ENCODE measurements around the gene AQP10.
"Not testable (repeated sequence)": the region's sequence is repeated elsewhere in the genome, so short reads cannot be mapped to it uniquely, and the experiment has no call there.

AQP10 gene

GRCh38 chr1:154320882-154321608 lies at the start of gene AQP10:
Gene AQP10, plus strand, starts transcription at chr1:154321093. Its CDS starts 63 bp downstream, at chr1:154321156.
- no peak for DNase-seq (ENCODE audit: low read depth in 2 of 2)

- DNase-seq (ENCODE audit: low read depth in 2 of 2): peak; percentile 94 to 96
These were observed 48.5 kb upstream of the AQP10 start, which contains the start of gene HAX1 for GRCh38 chr1:154272217-154272998. Gene HAX1, plus strand, starts transcription at chr1:154272629. Its CDS starts 95 bp downstream, at chr1:154272724.

- DNase-seq (ENCODE audit: low read depth in 2 of 2): no peak
These were observed 47.8 kb upstream of the AQP10 start for GRCh38 chr1:154272999-154273563.

GRCh38 chr1:154276797-154277196 lies 44.1 kb upstream of the AQP10 start:
- DNase-seq (ENCODE audit: low read depth in 2 of 2): no peak

- DNase-seq (ENCODE audit: low read depth in 2 of 2): not testable (repeated sequence)
These were observed 33.3 kb upstream of the AQP10 start for GRCh38 chr1:154287591-154287990.

- no peak for DNase-seq (ENCODE audit: low read depth in 2 of 2)
These were observed 32.2 kb upstream of the AQP10 start for GRCh38 chr1:154288661-154289060.

- DNase-seq (ENCODE audit: low read depth in 2 of 2): no peak
These were observed 30.0 kb upstream of the AQP10 start for GRCh38 chr1:154290921-154291320.

- DNase-seq (ENCODE audit: low read depth in 2 of 2): no peak
These were observed 25.3 kb upstream of the AQP10 start for GRCh38 chr1:154295408-154296235.

- DNase-seq (ENCODE audit: low read depth in 2 of 2): no peak
These were observed 19.3 kb upstream of the AQP10 start for GRCh38 chr1:154301582-154301981.

GRCh38 chr1:154304664-154305337 lies 16.1 kb upstream of the AQP10 start:
- no peak for DNase-seq (ENCODE audit: low read depth in 2 of 2)

GRCh38 chr1:154306151-154306550 lies 14.7 kb upstream of the AQP10 start:
- DNase-seq (ENCODE audit: low read depth in 2 of 2): no peak

- DNase-seq (ENCODE audit: low read depth in 2 of 2): not testable (repeated sequence)
These were observed 13.1 kb upstream of the AQP10 start for GRCh38 chr1:154307670-154308270.

GRCh38 chr1:154309136-154309535 lies 11.8 kb upstream of the AQP10 start:
- not testable (repeated sequence) for DNase-seq (ENCODE audit: low read depth in 2 of 2)

- not testable (repeated sequence) for DNase-seq (ENCODE audit: low read depth in 2 of 2)
These were observed 8.4 kb upstream of the AQP10 start for GRCh38 chr1:154312229-154313065.

- no peak for DNase-seq (ENCODE audit: low read depth in 2 of 2)
These were observed 7.9 kb upstream of the AQP10 start for GRCh38 chr1:154313066-154313356.

- DNase-seq (ENCODE audit: low read depth in 2 of 2): not testable (repeated sequence)
These were observed 6.7 kb upstream of the AQP10 start for GRCh38 chr1:154314226-154314625.

GRCh38 chr1:154316704-154317103 lies 4.2 kb upstream of the AQP10 start:
- DNase-seq (ENCODE audit: low read depth in 2 of 2): no peak

- no peak for DNase-seq (ENCODE audit: low read depth in 2 of 2)
These were observed 2.5 kb upstream of the AQP10 start for GRCh38 chr1:154318386-154318785.

GRCh38 chr1:154321609-154321934 lies 679 bp downstream of the AQP10 start:
- DNase-seq (ENCODE audit: low read depth in 2 of 2): not testable (repeated sequence)

GRCh38 chr1:154323493-154323892 lies 2.6 kb downstream of the AQP10 start:
- DNase-seq (ENCODE audit: low read depth in 2 of 2): no peak
